Measurements from ENCODE around the gene USP12.

USP12 gene

DNA sequence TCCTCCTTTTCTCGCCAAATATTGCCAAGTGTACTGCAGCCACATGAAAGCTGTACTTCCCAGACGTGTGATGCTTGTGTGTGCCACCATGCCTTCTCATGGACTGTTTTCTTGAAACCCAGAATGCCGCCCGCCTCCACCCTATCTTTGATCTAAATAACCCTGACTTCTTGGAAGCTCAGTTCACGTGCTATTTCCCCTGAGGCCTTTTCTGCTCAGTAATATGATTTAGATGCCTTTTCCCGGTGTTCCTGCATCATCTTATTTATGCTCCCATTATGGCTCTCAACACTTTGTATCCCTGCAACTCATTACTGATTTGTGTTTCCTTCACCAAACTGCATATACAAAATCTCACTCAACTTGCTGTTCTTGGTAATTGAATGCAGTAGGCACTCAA is 116.1 kb downstream of the USP12 start:
- no peak overlapping the region for H3K4me3 ChIP-seq (ENCODE audit: low read length)
- TF ChIP-seq CTCF (conservative IDR thresholded peaks at IDR 0.05; ENCODE audit: low read length) = no peak
- no peak for DNase-seq (ENCODE audit: low read depth)

DNA sequence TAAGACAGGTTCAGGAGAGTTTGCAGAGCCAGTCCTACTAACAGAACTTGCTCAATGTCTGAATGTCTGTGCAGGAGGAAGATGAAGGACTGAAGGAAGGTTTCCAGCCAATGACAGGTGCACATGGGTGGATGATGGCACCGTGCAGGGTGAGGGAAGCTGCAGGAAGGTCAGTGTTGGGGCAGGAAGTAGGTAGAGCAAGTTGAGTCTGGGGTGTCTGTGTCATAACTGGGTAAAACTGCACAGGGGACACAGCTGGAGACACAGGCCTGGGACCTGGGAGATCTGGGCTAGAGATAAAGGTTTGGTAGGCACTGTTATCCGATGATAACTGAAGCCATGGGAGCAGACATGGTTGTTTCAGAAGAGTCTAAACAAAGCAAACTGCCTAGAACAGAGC is 116.9 kb downstream of the USP12 start:
- no peak for DNase-seq (ENCODE audit: low read depth)
- no peak for TF ChIP-seq CTCF (conservative IDR thresholded peaks at IDR 0.05; ENCODE audit: low read length)
- no peak overlapping the region for H3K4me3 ChIP-seq (ENCODE audit: low read length)

GRCh38 chr13:27053902-27054595 is 117.6 kb downstream of the USP12 start:
- peak overlapping the region; percentile 20; the same call in 1 of the 2 replicates for H3K4me3 ChIP-seq (ENCODE audit: low read length)
- peak; percentile 88 for DNase-seq (ENCODE audit: low read depth)
- TF ChIP-seq CTCF (conservative IDR thresholded peaks at IDR 0.05; ENCODE audit: low read length) = no peak

- no peak overlapping the region for H3K4me3 ChIP-seq (ENCODE audit: low read length)
- no peak for DNase-seq (ENCODE audit: low read depth)
- no peak for TF ChIP-seq CTCF (conservative IDR thresholded peaks at IDR 0.05; ENCODE audit: low read length)
Observed at GRCh38 chr13:27053210-27053884, 118.3 kb downstream of the USP12 start.

DNA sequence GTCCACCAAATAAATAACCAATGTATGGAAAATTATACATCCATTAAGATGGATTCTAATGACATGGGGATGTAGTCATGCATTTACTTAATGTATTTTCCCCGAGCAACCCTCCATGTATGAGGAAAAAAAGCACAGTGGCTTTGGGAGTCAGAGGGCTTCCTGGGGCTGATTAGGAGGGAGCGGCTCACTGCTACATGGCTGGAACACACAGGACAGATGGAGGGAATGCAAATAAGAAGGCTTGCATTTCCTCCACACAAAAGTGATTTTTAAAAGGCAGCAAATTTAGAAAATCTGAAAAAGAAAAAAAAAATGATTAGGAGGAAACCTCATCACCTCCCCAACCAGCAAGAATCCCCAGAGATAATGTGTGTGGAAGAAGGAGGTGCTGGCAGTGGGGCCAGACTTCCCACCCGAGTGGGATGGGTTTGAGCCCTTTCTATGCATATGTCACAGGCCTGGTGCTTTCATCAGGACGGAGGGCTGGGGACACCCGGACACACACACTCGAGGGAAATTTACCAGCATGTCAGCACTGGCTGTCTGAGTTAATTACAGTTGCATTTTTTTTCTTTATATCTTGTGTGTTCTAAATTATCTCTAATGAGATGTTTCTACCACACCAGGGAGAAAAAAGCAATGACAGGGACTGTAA is 118.9 kb downstream of the USP12 start:
- no peak for DNase-seq (ENCODE audit: low read depth)
- TF ChIP-seq CTCF (conservative IDR thresholded peaks at IDR 0.05; ENCODE audit: low read length) = no peak
- H3K4me3 ChIP-seq (ENCODE audit: low read length) = no peak overlapping the region

DNA sequence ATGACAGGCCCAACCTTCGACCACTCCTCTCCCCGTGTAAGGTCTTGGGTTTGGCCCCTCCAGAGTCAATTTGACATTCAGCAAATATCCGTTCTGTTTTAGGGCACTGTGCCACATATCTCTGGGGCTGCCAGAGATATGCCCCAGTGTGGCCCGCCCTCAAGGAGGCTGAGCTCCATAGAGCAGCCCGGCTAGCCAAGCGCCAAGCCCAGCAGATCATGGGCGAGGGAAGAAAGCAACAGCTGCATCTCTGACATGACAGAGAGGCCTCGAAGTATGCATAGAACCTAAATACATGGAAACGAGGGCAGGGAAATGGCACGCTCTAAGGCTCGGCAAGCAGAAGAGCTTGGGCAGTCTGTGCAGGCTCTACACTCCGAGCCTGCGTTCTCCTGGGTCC is 124.5 kb downstream of the USP12 start:
- H3K4me3 ChIP-seq (ENCODE audit: low read length) = no peak overlapping the region
- TF ChIP-seq CTCF (conservative IDR thresholded peaks at IDR 0.05; ENCODE audit: low read length) = no peak
- no peak for DNase-seq (ENCODE audit: low read depth)
